Trophoblast cell (in vitro differentiated cells and primary cell): ENCODE results near the gene ABTB2.
A peak's percentile ranks its signal among the peaks of the same experiment; 100 is the strongest.

Source experiments
- DNase-seq, 2 donors: peaks; one replicate each; pipeline ENCODE4 v3.0.0-alpha.2; 2016
- H2AFZ ChIP-seq: 2 replicates; pipeline ENCODE4 v1.6.1; 2013; ENCODE audit warnings: low read length, moderate library complexity, mild to moderate bottlenecking; ENCODE audit not compliant: insufficient read depth, poor library complexity
- H2AK5ac ChIP-seq: 2 replicates; pipeline ENCODE4 v1.6.1; 2013; ENCODE audit warnings: mild to moderate bottlenecking, low read length
- H2BK120ac ChIP-seq: 2 replicates; pipeline ENCODE4 v1.6.1; 2013; ENCODE audit warnings: low read length, mild to moderate bottlenecking, moderate library complexity; ENCODE audit not compliant: insufficient read depth, poor library complexity
- H2BK12ac ChIP-seq: 2 replicates; pipeline ENCODE4 v1.6.1; 2013; ENCODE audit warnings: mild to moderate bottlenecking, low read length, moderate library complexity
- H2BK5ac ChIP-seq: 2 replicates; pipeline ENCODE4 v1.6.1; 2013; ENCODE audit warnings: low read length, low read depth, moderate library complexity, mild to moderate bottlenecking; ENCODE audit not compliant: poor library complexity
- H3K14ac ChIP-seq: 2 replicates; pipeline ENCODE4 v1.6.1; 2013; ENCODE audit warnings: mild to moderate bottlenecking, low read length
- H3K18ac ChIP-seq: 2 replicates; pipeline ENCODE4 v1.6.1; 2013; ENCODE audit warnings: mild to moderate bottlenecking, low read length
- H3K23ac ChIP-seq: 2 replicates; pipeline ENCODE4 v1.6.1; 2013; ENCODE audit warnings: low read length
- H3K27ac ChIP-seq: 2 replicates; pipeline ENCODE4 v1.5.1; 2013; ENCODE audit warnings: low read depth, mild to moderate bottlenecking, inconsistent platforms, low read length, moderate library complexity
- H3K27me3 ChIP-seq: 2 replicates; pipeline ENCODE4 v1.6.1; 2013; ENCODE audit warnings: inconsistent platforms, mild to moderate bottlenecking, low read length, moderate library complexity; ENCODE audit not compliant: insufficient read depth
- H3K36me3 ChIP-seq, 2 experiments: 1 replicate in 1 of 2; 2 replicates in 1 of 2; pipeline ENCODE4 v1.6.1; 2013; ENCODE audit warnings: low read length in 2 of 2, mild to moderate bottlenecking in 2 of 2, moderate library complexity in 1 of 2; ENCODE audit not compliant: insufficient read depth in 2 of 2, control insufficient read depth in 1 of 2
- H3K4ac ChIP-seq: 2 replicates; pipeline ENCODE4 v1.6.1; 2013; ENCODE audit warnings: low read depth, mild to moderate bottlenecking, low read length, moderate library complexity
- H3K4me1 ChIP-seq, 2 experiments: 1 replicate in 1 of 2; 2 replicates in 1 of 2; pipeline ENCODE4 v1.6.1; 2013; ENCODE audit warnings: low read length in 2 of 2, mild to moderate bottlenecking in 2 of 2, moderate library complexity in 1 of 2; ENCODE audit not compliant: insufficient read depth in 2 of 2, control insufficient read depth in 1 of 2
- H3K4me2 ChIP-seq: 2 replicates; pipeline ENCODE4 v1.6.1; 2013; ENCODE audit warnings: inconsistent platforms, mild to moderate bottlenecking, low read length, moderate library complexity
- H3K4me3 ChIP-seq: 2 replicates; pipeline ENCODE4 v1.5.1; 2013; ENCODE audit warnings: mild to moderate bottlenecking, low read depth, low read length, inconsistent platforms
- H3K79me1 ChIP-seq: one replicate; pipeline ENCODE4 v1.6.1; 2013; ENCODE audit warnings: low read length
- H3K79me2 ChIP-seq: 2 replicates; pipeline ENCODE4 v1.6.1; 2013; ENCODE audit warnings: low read length, mild to moderate bottlenecking; ENCODE audit not compliant: control insufficient read depth, insufficient read depth, poor library complexity
- H3K9ac ChIP-seq: 2 replicates; pipeline ENCODE4 v1.6.1; 2013; ENCODE audit warnings: mild to moderate bottlenecking, low read length
- H3K9me3 ChIP-seq: 2 replicates; pipeline ENCODE4 v1.6.1; 2013; ENCODE audit warnings: low read depth, mild to moderate bottlenecking, control low read depth, inconsistent platforms, low read length; ENCODE audit not compliant: insufficient read depth
- H4K12ac ChIP-seq: 2 replicates; pipeline ENCODE4 v1.6.1; 2013; ENCODE audit warnings: low read depth, mild to moderate bottlenecking, low read length, moderate library complexity
- H4K8ac ChIP-seq: 2 replicates; pipeline ENCODE4 v1.6.1; 2013; ENCODE audit warnings: low read depth, mild to moderate bottlenecking, low read length, moderate library complexity
- H4K91ac ChIP-seq: one replicate; pipeline ENCODE4 v1.6.1; 2013; ENCODE audit warnings: low read depth, mild to moderate bottlenecking, low read length, moderate library complexity
- WGBS: extraction: QIAGEN DNeasy Blood & Tissue Kit; methylation state at CpG from one replicate; pipeline ENCODE4 v1.1.7; 2013; ENCODE audit warnings: missing lambda C conversion rate; ENCODE audit not compliant: insufficient read length, insufficient coverage; ENCODE audit errors: extremely low coverage; 5-methylcytosine and 5-hydroxymethylcytosine counted together

Gene ABTB2

GRCh38 chr11:34198523-34198922 is 159.3 kb downstream of the ABTB2 start:
- Histone ChIP-seq H3K9ac (no peak overlapping the region), H3K18ac (no peak overlapping the region), H3K9me3 (no peaks in the 10 kb centered on the region), H2BK5ac (no peak overlapping the region), H4K8ac (no peak overlapping the region), H3K27ac (no peak overlapping the region), H2AK5ac (no peak overlapping the region), H3K4me3 (no peak overlapping the region), H4K91ac (no peak overlapping the region), H4K12ac (no peak overlapping the region), H3K36me3 (peaks cover 0 to 9% of the 10 kb centered on the region in 2 experiments), H2BK12ac (no peak overlapping the region), H3K23ac (no peak overlapping the region), H3K4ac (no peak overlapping the region), H3K4me1 (peaks cover 11% of the 10 kb centered on the region in 2 experiments), H3K14ac (no peak overlapping the region), H3K79me2 (no peaks in the 10 kb centered on the region), H3K79me1 (no peaks in the 10 kb centered on the region), H2AFZ (no peak overlapping the region), H3K4me2 (no peak overlapping the region), H3K27me3 (no peaks in the 10 kb centered on the region), H2BK120ac (no peak overlapping the region)
- no CpG with 5 or more reads among the region's 6 CpGs for WGBS
- no peak for DNase-seq

DNA sequence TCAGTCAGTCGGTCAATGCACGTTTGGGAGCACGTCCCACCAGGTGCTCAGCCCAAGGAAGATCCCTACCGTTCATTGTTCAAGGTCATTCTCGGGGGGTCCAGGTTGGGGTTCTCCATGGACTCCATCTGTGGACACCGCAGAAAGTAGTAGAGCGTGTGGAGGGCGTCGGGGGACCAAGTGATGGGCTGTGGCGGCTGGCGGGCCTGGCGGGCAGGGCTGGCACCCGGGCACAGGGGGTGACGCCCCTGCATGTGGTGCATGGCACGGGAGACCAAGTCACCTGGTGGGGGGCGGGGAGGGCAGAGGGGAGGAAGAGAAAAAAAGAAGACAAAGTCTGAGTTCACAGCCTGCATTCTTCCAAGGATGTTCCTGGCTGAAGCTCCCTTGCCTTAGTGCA is 160.6 kb downstream of the ABTB2 start:
- Histone ChIP-seq H3K4me2 (no peak overlapping the region), H3K79me2 (no peaks in the 10 kb centered on the region), H3K9me3 (no peaks in the 10 kb centered on the region), H2AFZ (no peak overlapping the region), H3K27me3 (no peaks in the 10 kb centered on the region), H3K4ac (no peak overlapping the region), H3K4me3 (peak overlapping the region; percentile 13), H3K27ac (no peak overlapping the region), H2AK5ac (no peak overlapping the region), H4K91ac (no peak overlapping the region), H3K36me3 (peaks cover 2 to 9% of the 10 kb centered on the region in 2 experiments), H4K8ac (no peak overlapping the region), H2BK120ac (no peak overlapping the region), H3K18ac (no peak overlapping the region), H2BK5ac (no peak overlapping the region), H3K23ac (no peak overlapping the region), H2BK12ac (no peak overlapping the region), H4K12ac (no peak overlapping the region), H3K4me1 (peaks cover 12% of the 10 kb centered on the region in 2 experiments), H3K9ac (no peak overlapping the region), H3K79me1 (no peaks in the 10 kb centered on the region), H3K14ac (no peak overlapping the region)
- WGBS = no CpG with 5 or more reads among the region's 16 CpGs
- DNase-seq = no peak

DNA sequence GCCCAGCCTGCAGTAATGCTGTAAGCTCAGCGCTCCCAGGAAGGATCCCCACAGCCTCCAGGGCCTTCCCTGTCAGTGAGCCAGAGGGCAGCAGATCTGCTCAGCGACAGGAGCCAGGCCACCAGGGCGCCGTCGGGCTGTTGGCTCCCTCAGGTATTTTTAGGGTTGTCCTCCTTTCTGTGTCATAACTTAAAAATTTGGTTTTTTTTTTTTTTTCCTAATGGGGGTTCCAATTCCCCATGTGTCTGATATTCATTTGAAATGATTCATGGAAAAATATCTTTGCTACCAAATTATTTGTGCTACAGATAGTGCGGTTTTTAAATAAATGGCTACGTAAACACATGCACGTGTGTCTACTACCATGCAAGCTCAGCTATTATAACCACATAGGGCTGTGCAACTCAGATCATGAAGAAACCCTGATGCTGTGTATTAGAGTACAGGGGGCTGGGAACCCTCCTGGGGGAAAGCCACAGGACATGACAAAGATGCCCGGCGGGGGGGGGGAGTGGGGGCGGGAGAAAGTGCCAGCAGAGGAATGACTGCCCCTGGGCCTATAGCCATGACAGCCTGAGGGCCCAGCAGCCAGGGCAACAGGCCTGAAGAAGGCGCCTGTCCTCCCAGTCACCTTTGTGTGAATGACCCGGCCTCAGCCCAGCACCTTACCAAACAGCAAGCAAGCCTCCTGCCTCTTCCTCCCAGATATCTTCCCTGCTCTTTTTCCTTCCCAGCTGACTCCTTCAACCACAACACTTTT is 163.1 kb downstream of the ABTB2 start:
- H3K79me1 ChIP-seq = no peaks in the 10 kb centered on the region
- H3K18ac ChIP-seq = no peak overlapping the region
- H4K12ac ChIP-seq = no peak overlapping the region
- no peak overlapping the region for H2BK12ac ChIP-seq
- peaks cover 14% of the 10 kb centered on the region in 2 experiments for H3K4me1 ChIP-seq
- H4K8ac ChIP-seq = no peak overlapping the region
- peak; percentile 87 to 92 for DNase-seq
- no peak overlapping the region for H3K4me3 ChIP-seq
- WGBS = no CpG with 5 or more reads among the region's 13 CpGs
- H3K36me3 ChIP-seq = peaks cover 2 to 8% of the 10 kb centered on the region in 2 experiments
- no peak overlapping the region for H2AK5ac ChIP-seq
- H3K27ac ChIP-seq = no peak overlapping the region
- no peak overlapping the region for H2BK5ac ChIP-seq
- H3K4me2 ChIP-seq = no peak overlapping the region
- H3K14ac ChIP-seq = no peak overlapping the region
- no peak overlapping the region for H3K23ac ChIP-seq
- H2AFZ ChIP-seq = no peak overlapping the region
- H3K4ac ChIP-seq = no peak overlapping the region
- H4K91ac ChIP-seq = no peak overlapping the region
- no peak overlapping the region for H3K9ac ChIP-seq
- no peaks in the 10 kb centered on the region for H3K27me3 ChIP-seq
- H2BK120ac ChIP-seq = no peak overlapping the region
- no peaks in the 10 kb centered on the region for H3K9me3 ChIP-seq
- H3K79me2 ChIP-seq = no peaks in the 10 kb centered on the region

- Histone ChIP-seq H3K79me1 (no peaks in the 10 kb centered on the region), H3K4ac (no peak overlapping the region), H3K4me2 (no peak overlapping the region), H2AK5ac (no peak overlapping the region), H2BK5ac (no peak overlapping the region), H3K27ac (no peak overlapping the region), H3K14ac (no peak overlapping the region), H3K9me3 (no peaks in the 10 kb centered on the region), H4K91ac (no peak overlapping the region), H3K4me3 (no peak overlapping the region), H2BK120ac (no peak overlapping the region), H3K79me2 (no peaks in the 10 kb centered on the region), H3K4me1 (peaks cover 14 to 17% of the 10 kb centered on the region in 2 experiments), H4K8ac (no peak overlapping the region), H3K9ac (no peak overlapping the region), H3K36me3 (peaks cover 2 to 8% of the 10 kb centered on the region in 2 experiments), H3K18ac (no peak overlapping the region), H2BK12ac (no peak overlapping the region), H2AFZ (no peak overlapping the region), H3K23ac (no peak overlapping the region), H4K12ac (no peak overlapping the region), H3K27me3 (no peaks in the 10 kb centered on the region)
- DNase-seq = peak; percentile 86 to 87
- no CpG with 5 or more reads among the region's 14 CpGs for WGBS
Measured at GRCh38 chr11:34192481-34193401, 165.1 kb downstream of the ABTB2 start.
